Neural progenitor cell (in vitro differentiated cells): ENCODE data around the gene FMN1.

Experiments
- EZH2 ChIP-seq: fragments of 200-600 bp; sonication (generic); IDR thresholded peaks from 2 replicates; pipeline ENCODE4 v1.6.1; 2017; ENCODE audit warnings: antibody characterized with exemption, mild to moderate bottlenecking, moderate library complexity
- EZH2phosphoT487 ChIP-seq: fragments of 200-600 bp; sonication (generic); IDR thresholded peaks from 2 replicates; pipeline ENCODE4 v1.6.1; 2017; ENCODE audit warnings: antibody characterized with exemption
- TF ChIP-seq, protein P1 (sequence below): fragments of 200-600 bp; sonication (generic); IDR thresholded peaks from 2 replicates; pipeline ENCODE4 v1.5.1; 2017; ENCODE audit warnings: antibody characterized with exemption, mild to moderate bottlenecking

DNA sequence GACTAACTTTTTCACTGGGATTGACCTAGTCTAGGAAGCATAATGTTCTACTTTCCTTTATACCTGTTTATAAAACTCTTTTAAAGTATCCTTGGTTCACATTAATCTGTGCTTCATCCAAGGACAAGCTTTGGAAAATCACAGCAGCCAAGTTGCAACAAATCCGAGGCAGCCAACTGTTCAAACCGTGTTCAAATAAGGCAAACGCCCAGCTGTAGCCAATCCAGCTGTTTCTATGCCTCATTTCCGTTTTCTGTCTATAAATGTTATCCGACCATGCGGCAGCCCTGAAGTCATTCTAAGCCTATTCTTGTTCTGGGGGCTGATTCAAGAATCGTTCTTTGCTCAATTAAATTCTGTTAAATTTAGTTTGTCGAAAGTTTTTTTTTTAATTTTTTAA, 78.3 kb downstream of the FMN1 start:
- TF ChIP-seq, protein P1, sequence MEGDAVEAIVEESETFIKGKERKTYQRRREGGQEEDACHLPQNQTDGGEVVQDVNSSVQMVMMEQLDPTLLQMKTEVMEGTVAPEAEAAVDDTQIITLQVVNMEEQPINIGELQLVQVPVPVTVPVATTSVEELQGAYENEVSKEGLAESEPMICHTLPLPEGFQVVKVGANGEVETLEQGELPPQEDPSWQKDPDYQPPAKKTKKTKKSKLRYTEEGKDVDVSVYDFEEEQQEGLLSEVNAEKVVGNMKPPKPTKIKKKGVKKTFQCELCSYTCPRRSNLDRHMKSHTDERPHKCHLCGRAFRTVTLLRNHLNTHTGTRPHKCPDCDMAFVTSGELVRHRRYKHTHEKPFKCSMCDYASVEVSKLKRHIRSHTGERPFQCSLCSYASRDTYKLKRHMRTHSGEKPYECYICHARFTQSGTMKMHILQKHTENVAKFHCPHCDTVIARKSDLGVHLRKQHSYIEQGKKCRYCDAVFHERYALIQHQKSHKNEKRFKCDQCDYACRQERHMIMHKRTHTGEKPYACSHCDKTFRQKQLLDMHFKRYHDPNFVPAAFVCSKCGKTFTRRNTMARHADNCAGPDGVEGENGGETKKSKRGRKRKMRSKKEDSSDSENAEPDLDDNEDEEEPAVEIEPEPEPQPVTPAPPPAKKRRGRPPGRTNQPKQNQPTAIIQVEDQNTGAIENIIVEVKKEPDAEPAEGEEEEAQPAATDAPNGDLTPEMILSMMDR, result no peak
- TF ChIP-seq EZH2 (no peak), EZH2phosphoT487 (no peak)
